ENCODE results near the gene CLNK.

The CLNK gene

DNA sequence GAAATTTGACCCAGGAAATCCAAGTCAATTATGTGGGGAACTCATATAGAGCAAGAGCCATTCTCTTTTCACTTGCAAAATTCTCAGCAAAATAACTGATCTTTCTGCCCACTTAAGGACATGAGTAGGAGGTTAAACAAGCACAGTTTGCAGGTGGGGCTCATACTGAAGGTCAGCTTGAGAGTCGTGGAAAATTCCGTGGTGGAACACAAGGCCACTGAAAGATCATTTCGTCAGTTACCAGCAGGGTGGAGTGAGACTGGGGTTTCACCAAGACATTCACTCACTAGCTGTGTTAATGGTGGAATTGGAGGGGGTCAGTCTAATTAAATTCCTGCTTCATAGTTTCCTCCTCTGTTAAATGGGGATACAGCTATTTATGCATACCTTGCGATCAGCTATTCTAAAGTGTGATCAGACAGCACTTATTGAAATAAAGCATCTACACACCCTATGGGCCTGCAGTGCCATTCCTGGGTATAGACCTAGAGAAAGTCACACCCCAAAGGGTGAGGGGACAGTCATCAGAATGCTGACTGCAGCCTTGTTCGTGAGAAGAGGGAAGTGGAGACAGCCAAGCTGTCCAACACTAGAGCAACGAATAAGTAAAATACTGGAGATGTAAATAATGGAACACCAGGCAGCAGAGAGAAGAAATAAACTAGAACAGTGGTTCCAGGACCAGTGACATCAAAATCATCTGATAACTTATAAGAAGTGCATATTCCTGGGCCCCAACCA is 42.7 kb upstream of the CLNK start:
- Histone ChIP-seq H3K4me1 (ENCODE audit: control insufficient read depth, insufficient read depth, low read length) (no peaks in the 10 kb centered on the region), H3K9me3 (ENCODE audit: control insufficient read depth, low read length) (no peaks in the 10 kb centered on the region), H3K27me3 (ENCODE audit: control insufficient read depth, insufficient read depth, low read length, poor library complexity, severe bottlenecking) (no peaks in the 10 kb centered on the region), H3K4me3 (ENCODE audit: insufficient read depth, low read depth, low read length) (no peak overlapping the region), H3K36me3 (ENCODE audit: control insufficient read depth, insufficient read depth, low read length) (no peaks in the 10 kb centered on the region), H3K27ac (ENCODE audit: insufficient read depth, low read depth, low read length, poor library complexity, severe bottlenecking) (no peak overlapping the region)
- 75 to 76% methylated on average over 6 of the region's 6 CpGs for WGBS, 2 experiments

DNA sequence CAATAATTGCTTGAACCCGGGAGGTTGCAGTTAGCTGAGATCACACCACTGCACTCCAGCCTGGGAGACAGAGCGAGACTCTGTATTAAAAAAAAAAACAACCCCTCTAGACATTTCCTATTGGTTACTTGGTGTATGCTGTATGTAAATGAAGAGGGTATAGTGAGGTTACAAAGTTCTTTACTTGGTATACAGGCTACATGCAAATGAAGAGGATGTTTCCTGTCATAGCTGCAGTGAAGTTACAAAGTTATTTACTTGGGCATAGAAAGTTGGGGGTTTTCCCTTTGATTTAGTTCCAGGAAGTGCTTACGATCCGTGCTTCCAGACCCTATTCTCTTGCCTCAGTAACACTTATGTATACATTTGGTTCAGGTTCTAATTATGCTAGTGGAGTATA is 38.4 kb upstream of the CLNK start:
- Histone ChIP-seq H3K9me3 (ENCODE audit: control insufficient read depth, low read length) (no peaks in the 10 kb centered on the region), H3K27me3 (ENCODE audit: control insufficient read depth, insufficient read depth, low read length, poor library complexity, severe bottlenecking) (no peaks in the 10 kb centered on the region), H3K27ac (ENCODE audit: insufficient read depth, low read depth, low read length, poor library complexity, severe bottlenecking) (no peak overlapping the region), H3K4me3 (ENCODE audit: insufficient read depth, low read depth, low read length) (no peak overlapping the region), H3K36me3 (ENCODE audit: control insufficient read depth, insufficient read depth, low read length) (no peaks in the 10 kb centered on the region), H3K4me1 (ENCODE audit: control insufficient read depth, insufficient read depth, low read length) (no peaks in the 10 kb centered on the region)
- 85 to 88% methylated on average over 1 to 2 of the region's 4 CpGs for WGBS, 2 experiments

DNA sequence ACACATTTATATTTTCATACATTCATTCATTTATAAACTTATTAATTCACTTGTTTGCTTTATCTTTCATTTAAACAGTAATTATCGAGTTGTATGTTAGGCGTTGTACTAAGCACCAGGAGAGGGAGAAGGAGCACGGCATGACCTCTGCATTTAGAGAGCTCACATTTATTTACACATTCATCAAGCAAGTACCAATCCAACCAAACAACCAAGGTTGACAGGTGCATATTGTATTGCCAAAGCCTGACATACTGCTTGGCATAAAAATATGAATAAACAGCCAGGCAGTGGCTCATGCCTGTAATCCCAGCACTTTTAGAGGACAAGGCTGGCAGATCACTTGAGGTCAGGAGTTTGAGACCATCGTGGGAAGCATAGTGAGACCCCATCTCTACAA is 37.0 kb upstream of the CLNK start:
- WGBS, 2 experiments: 74 to 98% methylated on average over 3 to 4 of the region's 4 CpGs
- no peaks in the 10 kb centered on the region for H3K36me3 ChIP-seq (ENCODE audit: control insufficient read depth, insufficient read depth, low read length)
- H3K27me3 ChIP-seq (ENCODE audit: control insufficient read depth, insufficient read depth, low read length, poor library complexity, severe bottlenecking): no peaks in the 10 kb centered on the region
- H3K9me3 ChIP-seq (ENCODE audit: control insufficient read depth, low read length): no peaks in the 10 kb centered on the region
- H3K4me1 ChIP-seq (ENCODE audit: control insufficient read depth, insufficient read depth, low read length): no peaks in the 10 kb centered on the region
- no peak overlapping the region for H3K4me3 ChIP-seq (ENCODE audit: insufficient read depth, low read depth, low read length)
- H3K27ac ChIP-seq (ENCODE audit: insufficient read depth, low read depth, low read length, poor library complexity, severe bottlenecking): no peak overlapping the region

DNA sequence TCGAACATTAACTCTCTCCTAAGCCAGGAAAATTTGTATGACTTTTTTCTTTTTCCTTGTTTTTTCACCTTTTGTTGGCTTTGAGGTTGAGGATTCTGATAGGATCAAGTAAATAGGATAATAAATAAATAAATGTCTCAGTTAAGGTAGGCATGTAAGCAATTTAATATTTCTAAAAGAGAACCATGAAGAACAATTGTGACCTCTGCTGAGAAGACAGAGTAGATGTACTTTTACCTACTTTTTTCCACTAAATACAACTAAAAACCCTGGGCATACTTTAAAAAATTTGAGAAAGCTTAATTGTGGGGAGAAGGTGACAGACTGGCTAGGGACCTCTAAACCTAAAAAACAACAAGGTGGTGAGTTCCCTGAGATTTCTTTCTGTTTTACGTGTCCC is 31.6 kb upstream of the CLNK start:
- no peak overlapping the region for H3K27ac ChIP-seq (ENCODE audit: insufficient read depth, low read depth, low read length, poor library complexity, severe bottlenecking)
- WGBS, 2 experiments: 92 to 100% methylated on average over 2 of the region's 2 CpGs
- H3K4me3 ChIP-seq (ENCODE audit: insufficient read depth, low read depth, low read length): no peak overlapping the region

DNA sequence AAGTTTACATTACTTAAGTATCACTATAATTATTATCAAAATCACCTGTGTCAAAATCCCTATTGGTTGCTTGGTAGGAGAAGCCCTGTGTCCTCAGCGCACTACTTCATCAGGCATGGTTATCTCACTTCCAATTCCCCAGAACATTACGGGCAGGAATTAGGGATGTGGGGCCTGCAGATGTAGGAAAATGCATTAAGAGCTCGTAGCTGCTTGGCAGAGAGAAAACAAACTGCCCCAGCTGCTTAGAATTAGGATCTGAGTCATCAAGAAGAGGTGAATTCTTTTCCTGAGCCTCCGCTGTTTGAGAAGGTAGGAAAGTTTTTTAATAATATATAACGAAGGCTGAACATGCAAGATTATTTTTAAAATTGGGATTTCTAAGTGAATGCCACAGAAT is 31.1 kb upstream of the CLNK start:
- 78 to 80% methylated on average over 5 of the region's 5 CpGs for WGBS, 2 experiments
- Histone ChIP-seq H3K36me3 (ENCODE audit: control insufficient read depth, insufficient read depth, low read length) (no peaks in the 10 kb centered on the region), H3K9me3 (ENCODE audit: control insufficient read depth, low read length) (no peaks in the 10 kb centered on the region), H3K27me3 (ENCODE audit: control insufficient read depth, insufficient read depth, low read length, poor library complexity, severe bottlenecking) (no peaks in the 10 kb centered on the region), H3K4me1 (ENCODE audit: control insufficient read depth, insufficient read depth, low read length) (no peaks in the 10 kb centered on the region), H3K27ac (ENCODE audit: insufficient read depth, low read depth, low read length, poor library complexity, severe bottlenecking) (no peak overlapping the region), H3K4me3 (ENCODE audit: insufficient read depth, low read depth, low read length) (no peak overlapping the region)

More for the DNA sequence above, 31.6 kb upstream of the CLNK start:
- Histone ChIP-seq H3K4me1 (ENCODE audit: control insufficient read depth, insufficient read depth, low read length) (no peaks in the 10 kb centered on the region), H3K36me3 (ENCODE audit: control insufficient read depth, insufficient read depth, low read length) (no peaks in the 10 kb centered on the region), H3K27me3 (ENCODE audit: control insufficient read depth, insufficient read depth, low read length, poor library complexity, severe bottlenecking) (no peaks in the 10 kb centered on the region), H3K9me3 (ENCODE audit: control insufficient read depth, low read length) (no peaks in the 10 kb centered on the region)

DNA sequence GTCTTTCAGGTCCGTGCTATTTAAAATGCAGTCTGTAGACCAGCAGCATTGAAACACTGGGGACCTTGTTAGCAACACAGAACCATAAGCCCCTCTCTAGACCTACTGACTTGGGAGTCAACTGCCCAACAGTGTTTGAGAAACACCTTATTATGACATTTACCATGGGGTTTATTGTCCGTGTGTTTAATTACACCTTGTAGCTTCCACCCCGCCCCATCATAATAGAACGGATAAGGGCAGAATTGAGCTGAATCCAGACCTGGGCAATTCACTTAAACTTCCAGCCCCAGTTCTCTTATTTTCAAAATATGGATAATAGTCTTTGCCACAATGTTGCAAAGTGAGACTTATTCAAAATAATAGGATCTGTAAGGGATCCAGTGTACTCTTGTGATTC is 30.6 kb upstream of the CLNK start:
- no peak overlapping the region for H3K4me3 ChIP-seq (ENCODE audit: insufficient read depth, low read depth, low read length)
- no peak overlapping the region for H3K27ac ChIP-seq (ENCODE audit: insufficient read depth, low read depth, low read length, poor library complexity, severe bottlenecking)
- H3K9me3 ChIP-seq (ENCODE audit: control insufficient read depth, low read length): no peaks in the 10 kb centered on the region
- H3K4me1 ChIP-seq (ENCODE audit: control insufficient read depth, insufficient read depth, low read length): no peaks in the 10 kb centered on the region
- no peaks in the 10 kb centered on the region for H3K27me3 ChIP-seq (ENCODE audit: control insufficient read depth, insufficient read depth, low read length, poor library complexity, severe bottlenecking)
- 93 to 100% methylated on average over 4 of the region's 4 CpGs for WGBS, 2 experiments
- H3K36me3 ChIP-seq (ENCODE audit: control insufficient read depth, insufficient read depth, low read length): no peaks in the 10 kb centered on the region

DNA sequence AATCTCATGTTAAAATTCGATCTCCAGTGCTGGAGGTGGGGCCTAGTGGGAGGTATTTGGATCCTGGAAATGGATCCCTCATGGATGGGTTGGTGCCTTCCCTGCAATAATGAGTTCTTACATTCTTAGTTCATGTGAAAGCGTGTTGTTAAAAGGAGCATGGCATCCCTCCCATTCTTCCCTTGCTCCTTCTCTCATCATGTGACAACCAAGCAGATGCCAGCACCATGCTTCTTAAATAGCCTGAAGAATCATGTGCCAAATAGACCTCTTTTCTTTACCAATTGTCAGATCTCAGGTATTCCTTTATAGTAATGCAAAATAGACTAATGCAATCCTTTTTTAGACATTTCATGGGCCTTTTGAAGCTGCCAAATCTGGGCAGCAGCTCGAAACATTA is 29.0 kb upstream of the CLNK start:
- Histone ChIP-seq H3K27ac (ENCODE audit: insufficient read depth, low read depth, low read length, poor library complexity, severe bottlenecking) (no peak overlapping the region), H3K4me3 (ENCODE audit: insufficient read depth, low read depth, low read length) (no peak overlapping the region), H3K36me3 (ENCODE audit: control insufficient read depth, insufficient read depth, low read length) (no peaks in the 10 kb centered on the region), H3K4me1 (ENCODE audit: control insufficient read depth, insufficient read depth, low read length) (no peaks in the 10 kb centered on the region), H3K9me3 (ENCODE audit: control insufficient read depth, low read length) (no peaks in the 10 kb centered on the region), H3K27me3 (ENCODE audit: control insufficient read depth, insufficient read depth, low read length, poor library complexity, severe bottlenecking) (no peaks in the 10 kb centered on the region)
- WGBS, 2 experiments: 95 to 97% methylated on average over 3 of the region's 3 CpGs

DNA sequence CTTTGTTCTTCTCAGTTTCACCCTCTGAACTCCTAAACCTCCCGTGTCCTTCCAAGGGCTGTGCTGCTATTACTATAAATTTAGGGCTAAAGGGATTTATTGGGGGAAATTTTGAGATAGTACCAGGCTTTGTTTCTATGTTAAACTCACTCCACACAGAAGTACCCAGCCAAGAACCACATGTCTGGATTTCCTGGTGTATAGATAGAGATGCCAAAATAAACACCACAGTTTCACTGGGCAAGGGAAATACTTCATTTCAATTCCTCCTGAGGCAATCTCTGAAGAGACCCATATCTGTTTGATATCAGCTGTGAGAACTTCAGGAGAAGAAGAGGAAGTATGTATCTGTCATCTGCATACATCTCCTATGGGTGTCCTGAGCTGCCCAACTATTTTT is 21.7 kb upstream of the CLNK start:
- Histone ChIP-seq H3K4me3 (ENCODE audit: insufficient read depth, low read depth, low read length) (no peak overlapping the region), H3K9me3 (ENCODE audit: control insufficient read depth, low read length) (no peaks in the 10 kb centered on the region), H3K27me3 (ENCODE audit: control insufficient read depth, insufficient read depth, low read length, poor library complexity, severe bottlenecking) (no peaks in the 10 kb centered on the region), H3K36me3 (ENCODE audit: control insufficient read depth, insufficient read depth, low read length) (no peaks in the 10 kb centered on the region), H3K27ac (ENCODE audit: insufficient read depth, low read depth, low read length, poor library complexity, severe bottlenecking) (no peak overlapping the region), H3K4me1 (ENCODE audit: control insufficient read depth, insufficient read depth, low read length) (no peaks in the 10 kb centered on the region)
- WGBS, 2 experiments: 100% methylated on average over 1 of the region's 1 CpG; no CpG with 5 or more reads in 1 of the 2 experiments

DNA sequence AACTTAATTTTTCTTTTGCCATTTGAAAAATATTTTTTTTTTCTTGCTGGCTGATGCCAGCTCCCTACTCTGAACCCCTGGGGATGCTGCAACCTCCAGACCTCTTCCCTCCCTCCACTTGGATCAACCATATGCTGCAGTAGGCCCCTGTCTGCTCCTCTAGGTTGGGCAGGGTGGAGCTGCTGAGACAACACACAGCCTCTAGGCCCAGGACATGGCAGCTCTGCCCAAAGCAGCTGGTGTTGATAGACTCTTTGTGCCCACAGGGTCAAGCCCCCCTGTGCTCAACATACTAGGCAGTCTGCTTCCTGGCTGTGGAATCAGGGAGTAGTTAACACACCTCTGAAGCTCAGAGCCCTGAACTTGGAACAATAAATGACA is 19.9 kb upstream of the CLNK start:
- H3K36me3 ChIP-seq (ENCODE audit: control insufficient read depth, insufficient read depth, low read length): no peaks in the 10 kb centered on the region
- H3K4me3 ChIP-seq (ENCODE audit: insufficient read depth, low read depth, low read length): no peak overlapping the region
- no peaks in the 10 kb centered on the region for H3K9me3 ChIP-seq (ENCODE audit: control insufficient read depth, low read length)
- no peaks in the 10 kb centered on the region for H3K27me3 ChIP-seq (ENCODE audit: control insufficient read depth, insufficient read depth, low read length, poor library complexity, severe bottlenecking)
- H3K4me1 ChIP-seq (ENCODE audit: control insufficient read depth, insufficient read depth, low read length): no peaks in the 10 kb centered on the region
- no peak overlapping the region for H3K27ac ChIP-seq (ENCODE audit: insufficient read depth, low read depth, low read length, poor library complexity, severe bottlenecking)

DNA sequence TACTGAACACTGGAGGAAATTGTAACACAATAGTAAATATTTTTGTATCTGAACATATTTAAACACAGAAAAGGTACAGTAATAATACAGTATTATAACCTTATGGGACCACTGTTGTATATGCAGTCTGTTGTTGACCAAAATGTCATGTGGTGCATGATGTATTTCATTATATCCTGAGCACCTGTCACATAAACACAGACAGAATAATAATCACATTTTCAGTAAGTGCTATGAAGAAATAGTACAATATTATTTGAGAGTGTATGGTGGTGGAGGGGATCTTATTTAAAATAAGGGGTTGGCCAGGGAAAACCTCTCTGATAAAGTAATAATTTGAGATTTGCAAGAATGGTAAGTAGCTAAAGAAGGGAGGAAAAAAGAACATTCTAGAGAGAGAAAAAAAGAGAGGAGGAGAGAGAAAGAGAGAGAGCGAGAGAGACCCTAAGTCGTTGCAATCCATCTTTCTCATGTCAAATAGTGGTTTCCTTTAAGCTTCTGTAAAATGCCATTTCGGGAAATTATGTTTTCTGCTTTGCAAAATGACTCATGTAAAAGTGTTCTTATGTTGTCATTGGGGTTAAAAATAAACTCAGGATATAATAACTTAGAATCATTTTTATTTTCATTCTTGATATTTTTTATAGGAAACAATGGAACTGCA is 19.3 kb upstream of the CLNK start:
- Histone ChIP-seq H3K4me1 (ENCODE audit: control insufficient read depth, insufficient read depth, low read length) (no peaks in the 10 kb centered on the region), H3K9me3 (ENCODE audit: control insufficient read depth, low read length) (no peaks in the 10 kb centered on the region), H3K36me3 (ENCODE audit: control insufficient read depth, insufficient read depth, low read length) (no peaks in the 10 kb centered on the region), H3K4me3 (ENCODE audit: insufficient read depth, low read depth, low read length) (no peak overlapping the region), H3K27me3 (ENCODE audit: control insufficient read depth, insufficient read depth, low read length, poor library complexity, severe bottlenecking) (no peaks in the 10 kb centered on the region), H3K27ac (ENCODE audit: insufficient read depth, low read depth, low read length, poor library complexity, severe bottlenecking) (no peak overlapping the region)
- 90 to 98% methylated on average over 2 of the region's 3 CpGs for WGBS, 2 experiments
